Nephron (organoid): ENCODE measurements around the gene C11orf42.

Experiments
- H3K27ac Mint-ChIP-seq, 3 experiments: 2 replicates each; pipeline ENCODE4 v1.8.0; 2020; ENCODE audit warnings: mixed read lengths in 3 of 3, mild to moderate bottlenecking in 2 of 3, moderate library complexity in 1 of 3
- H3K27me3 Mint-ChIP-seq: 2 replicates; pipeline ENCODE4 v1.8.0; 2021; ENCODE audit warnings: low read depth, mild to moderate bottlenecking, moderate library complexity, mixed read lengths
- H3K36me3 Mint-ChIP-seq: 2 replicates; pipeline ENCODE4 v1.8.0; 2020; ENCODE audit warnings: low read depth, mixed read lengths
- H3K4me1 Mint-ChIP-seq: 2 replicates; pipeline ENCODE4 v1.8.0; 2020; ENCODE audit warnings: mixed read lengths
- H3K4me3 Mint-ChIP-seq, 3 experiments: 2 replicates each; pipeline ENCODE4 v1.8.0; 2020; ENCODE audit warnings: mild to moderate bottlenecking in 3 of 3, mixed read lengths in 3 of 3, moderate library complexity in 2 of 3
- H3K9me3 Mint-ChIP-seq: 2 replicates; pipeline ENCODE4 v1.8.0; 2020; ENCODE audit warnings: mixed read lengths
- CTCF ChIP-seq, 3 experiments: fragments of 200-600 bp; sonication (generic); IDR thresholded peaks; one replicate each; pipeline ENCODE4 v1.5.0; 2021; ENCODE audit warnings: antibody characterized with exemption in 3 of 3; ENCODE audit not compliant: unreplicated experiment in 3 of 3

The C11orf42 gene

GRCh38 chr11:6210274-6210955, 5.1 kb downstream of the C11orf42 start:
- no peaks in the 10 kb centered on the region for H3K4me1 Mint-ChIP-seq
- no peaks in the 10 kb centered on the region for H3K9me3 Mint-ChIP-seq
- peaks cover 19% of the 10 kb centered on the region for H3K36me3 Mint-ChIP-seq
- TF ChIP-seq CTCF (IDR thresholded peaks at IDR 0.05; ENCODE audit: unreplicated experiment in 3 of 3): no peak
- H3K4me3 Mint-ChIP-seq: no peak overlapping the region
- H3K27me3 Mint-ChIP-seq: no peaks in the 10 kb centered on the region
- peak overlapping the region in 1 of 3 experiments; percentile 63 for H3K27ac Mint-ChIP-seq

- H3K36me3 Mint-ChIP-seq: peaks cover 36% of the 10 kb centered on the region
- H3K27ac Mint-ChIP-seq: no peak overlapping the region
- no peaks in the 10 kb centered on the region for H3K27me3 Mint-ChIP-seq
- no peaks in the 10 kb centered on the region for H3K4me1 Mint-ChIP-seq
- TF ChIP-seq CTCF (IDR thresholded peaks at IDR 0.05; ENCODE audit: unreplicated experiment in 3 of 3): no peak
- H3K9me3 Mint-ChIP-seq: no peaks in the 10 kb centered on the region
- no peak overlapping the region for H3K4me3 Mint-ChIP-seq
Measured at GRCh38 chr11:6214530-6214929, 9.2 kb downstream of the C11orf42 start.

GRCh38 chr11:6216501-6216900, 11.1 kb downstream of the C11orf42 start:
- no peak for TF ChIP-seq CTCF (IDR thresholded peaks at IDR 0.05; ENCODE audit: unreplicated experiment in 3 of 3)
- Mint-ChIP-seq H3K27me3 (no peaks in the 10 kb centered on the region), H3K36me3 (peaks cover 43% of the 10 kb centered on the region), H3K4me1 (no peaks in the 10 kb centered on the region), H3K27ac (no peak overlapping the region), H3K9me3 (no peaks in the 10 kb centered on the region), H3K4me3 (no peak overlapping the region)

- no peak for TF ChIP-seq CTCF (IDR thresholded peaks at IDR 0.05; ENCODE audit: unreplicated experiment in 3 of 3)
- Mint-ChIP-seq H3K9me3 (no peaks in the 10 kb centered on the region), H3K4me1 (no peaks in the 10 kb centered on the region)
Measured at GRCh38 chr11:6217722-6218121, 12.4 kb downstream of the C11orf42 start.

GRCh38 chr11:6219359-6219758, 14.0 kb downstream of the C11orf42 start:
- no peak overlapping the region for H3K27ac Mint-ChIP-seq

More at GRCh38 chr11:6217722-6218121, 12.4 kb downstream of the C11orf42 start:
- H3K27me3 Mint-ChIP-seq: no peaks in the 10 kb centered on the region
- peaks cover 51% of the 10 kb centered on the region for H3K36me3 Mint-ChIP-seq
- no peak overlapping the region for H3K4me3 Mint-ChIP-seq
- no peak overlapping the region for H3K27ac Mint-ChIP-seq

More at GRCh38 chr11:6219359-6219758, 14.0 kb downstream of the C11orf42 start:
- no peak for TF ChIP-seq CTCF (IDR thresholded peaks at IDR 0.05; ENCODE audit: unreplicated experiment in 3 of 3)
- Mint-ChIP-seq H3K4me3 (no peak overlapping the region), H3K9me3 (no peaks in the 10 kb centered on the region), H3K27me3 (no peaks in the 10 kb centered on the region), H3K36me3 (peaks cover 51% of the 10 kb centered on the region), H3K4me1 (no peaks in the 10 kb centered on the region)
